ENCODE data around the gene PGPEP1. TPM values are rescaled to one million over a fixed set of nuclear protein-coding genes. Genes with fewer than 3 reads are reported as not detected.
"Not testable (repeated sequence)": the region's sequence is repeated elsewhere in the genome, so short reads cannot be mapped to it uniquely, and the experiment has no call there.

The PGPEP1 gene
- total RNA-seq, 5 donors from 2014 or later (not counting 1 experiment from before 2014, with no cell fraction given): 35.7 to 52.6 (median 45.1) TPM

GRCh38 chr19:18350490-18350889 is 10.1 kb downstream of the PGPEP1 start:
- Mint-ChIP-seq H3K4me1 (peaks cover 5 to 16% (median 13%) of the 10 kb centered on the region in 3 donors), H3K4me3 (no peak overlapping the region), H3K27me3 (no peaks in the 10 kb centered on the region), H3K9me3 (no peaks in the 10 kb centered on the region), H3K36me3 (peaks cover 35% of the 10 kb centered on the region), H3K27ac (no peak overlapping the region)
- Histone ChIP-seq H3K4me3 (ENCODE audit: control insufficient read depth in 1 of 2, extremely low read depth in 1 of 2, low read length in 1 of 2) (no peak overlapping the region), H3K27ac (ENCODE audit: low read length) (no peak overlapping the region), H3K4me1 (ENCODE audit: control insufficient read depth in 1 of 2, extremely low read depth in 1 of 2, insufficient read depth in 2 of 2, low read length in 2 of 2) (no peaks in the 10 kb centered on the region), H3K9me3 (no peaks in the 10 kb centered on the region), H3K27me3 (replicated peaks in 1 of 2; ENCODE audit: control insufficient read depth in 2 of 2, extremely low read depth in 1 of 2, insufficient read depth in 2 of 2, low read length in 1 of 2) (no peaks in the 10 kb centered on the region), H3K36me3 (ENCODE audit: control insufficient read depth in 2 of 2, extremely low read depth in 1 of 2, insufficient read depth in 1 of 2, low read length in 1 of 2) (peaks cover under 1 to 8% of the 10 kb centered on the region in 2 donors)
- ChIA-PET CTCF (no interaction called here), POLR2A (no interaction called here)
- no peak for DNase-seq
- WGBS (ENCODE audit: insufficient coverage): 88% methylated on average over 9 of the region's 9 CpGs
- no peak for ATAC-seq (replicated peaks in 1 of 4)

- no peak overlapping the region for H3K27ac Mint-ChIP-seq
- Histone ChIP-seq H3K4me1 (ENCODE audit: control insufficient read depth in 1 of 2, extremely low read depth in 1 of 2, insufficient read depth in 2 of 2, low read length in 2 of 2) (no peaks in the 10 kb centered on the region), H3K36me3 (ENCODE audit: control insufficient read depth in 2 of 2, extremely low read depth in 1 of 2, insufficient read depth in 1 of 2, low read length in 1 of 2) (peaks cover 0 to 10% of the 10 kb centered on the region in 2 donors), H3K9me3 (no peaks in the 10 kb centered on the region), H3K4me3 (ENCODE audit: control insufficient read depth in 1 of 2, extremely low read depth in 1 of 2, low read length in 1 of 2) (no peak overlapping the region), H3K27ac (ENCODE audit: low read length) (no peak overlapping the region), H3K27me3 (replicated peaks in 1 of 2; ENCODE audit: control insufficient read depth in 2 of 2, extremely low read depth in 1 of 2, insufficient read depth in 2 of 2, low read length in 1 of 2) (no peaks in the 10 kb centered on the region)
- POLR2A ChIA-PET: no interaction called here
- no peaks in the 10 kb centered on the region for H3K27me3 Mint-ChIP-seq
- peaks cover 0 to 11% (median 10%) of the 10 kb centered on the region in 3 donors for H3K4me1 Mint-ChIP-seq
- DNase-seq (no peak), ATAC-seq (replicated peaks in 1 of 4) (no peak)
- 100% methylated on average over 1 of the region's 7 CpGs for WGBS (ENCODE audit: insufficient coverage)
- H3K4me3 Mint-ChIP-seq: no peak overlapping the region
- H3K9me3 Mint-ChIP-seq: no peaks in the 10 kb centered on the region
- peaks cover 35% of the 10 kb centered on the region for H3K36me3 Mint-ChIP-seq
- CTCF ChIA-PET: interaction anchor here in 1 of 2 donors (0.7 kb wide), 1 partner anchor 732 kb away, joined by 4 read pairs; no protein-coding TSS in a partner anchor
These were observed 11.1 kb downstream of the PGPEP1 start for GRCh38 chr19:18351544-18351943.

GRCh38 chr19:18353378-18354005 is 13.1 kb downstream of the PGPEP1 start:
- 94% methylated on average over 5 of the region's 8 CpGs for WGBS (ENCODE audit: insufficient coverage)
- no peak overlapping the region for H3K4me3 ChIP-seq (ENCODE audit: control insufficient read depth in 1 of 2, extremely low read depth in 1 of 2, low read length in 1 of 2)
- DNase-seq: no peak
- Mint-ChIP-seq H3K9me3 (no peaks in the 10 kb centered on the region), H3K27ac (no peak overlapping the region), H3K27me3 (no peaks in the 10 kb centered on the region), H3K4me1 (peaks cover 0 to 6% (median 0%) of the 10 kb centered on the region in 3 donors), H3K4me3 (no peak overlapping the region), H3K36me3 (peaks cover 45% of the 10 kb centered on the region)
- H3K36me3 ChIP-seq (ENCODE audit: control insufficient read depth in 2 of 2, extremely low read depth in 1 of 2, insufficient read depth in 1 of 2, low read length in 1 of 2): peaks cover 0 to 21% of the 10 kb centered on the region in 2 donors
- H3K27me3 ChIP-seq (replicated peaks in 1 of 2; ENCODE audit: control insufficient read depth in 2 of 2, extremely low read depth in 1 of 2, insufficient read depth in 2 of 2, low read length in 1 of 2): no peaks in the 10 kb centered on the region
- no peaks in the 10 kb centered on the region for H3K9me3 ChIP-seq
- ChIA-PET CTCF (no interaction called here), POLR2A (no interaction called here)
- ATAC-seq (replicated peaks in 1 of 4): no peak
- no peak overlapping the region for H3K27ac ChIP-seq (ENCODE audit: low read length)
- H3K4me1 ChIP-seq (ENCODE audit: control insufficient read depth in 1 of 2, extremely low read depth in 1 of 2, insufficient read depth in 2 of 2, low read length in 2 of 2): no peaks in the 10 kb centered on the region

GRCh38 chr19:18354743-18355142 is 14.3 kb downstream of the PGPEP1 start:
- DNase-seq; H3K4me3 ChIP-seq (ENCODE audit: control insufficient read depth in 1 of 2, extremely low read depth in 1 of 2, low read length in 1 of 2): not testable (repeated sequence)
- peaks cover 51% of the 10 kb centered on the region for H3K36me3 Mint-ChIP-seq

GRCh38 chr19:18357041-18357440 is 16.6 kb downstream of the PGPEP1 start:
- Histone ChIP-seq H3K9me3 (no peaks in the 10 kb centered on the region), H3K4me1 (ENCODE audit: control insufficient read depth in 1 of 2, extremely low read depth in 1 of 2, insufficient read depth in 2 of 2, low read length in 2 of 2) (no peaks in the 10 kb centered on the region), H3K36me3 (ENCODE audit: control insufficient read depth in 2 of 2, extremely low read depth in 1 of 2, insufficient read depth in 1 of 2, low read length in 1 of 2) (peaks cover 0 to 28% of the 10 kb centered on the region in 2 donors), H3K27ac (ENCODE audit: low read length) (no peak overlapping the region), H3K4me3 (ENCODE audit: control insufficient read depth in 1 of 2, extremely low read depth in 1 of 2, low read length in 1 of 2) (no peak overlapping the region), H3K27me3 (replicated peaks in 1 of 2; ENCODE audit: control insufficient read depth in 2 of 2, extremely low read depth in 1 of 2, insufficient read depth in 2 of 2, low read length in 1 of 2) (no peaks in the 10 kb centered on the region)
- POLR2A ChIA-PET: no interaction called here
- Mint-ChIP-seq H3K4me3 (no peak overlapping the region), H3K27ac (no peak overlapping the region), H3K4me1 (peaks cover 0 to 4% (median 0%) of the 10 kb centered on the region in 3 donors), H3K36me3 (peaks cover 56% of the 10 kb centered on the region), H3K9me3 (no peaks in the 10 kb centered on the region), H3K27me3 (no peaks in the 10 kb centered on the region)
- 98% methylated on average over 3 of the region's 3 CpGs for WGBS (ENCODE audit: insufficient coverage)
- ATAC-seq (replicated peaks in 1 of 4) (no peak), DNase-seq (no peak)
- CTCF ChIA-PET: interaction anchor here in 1 of 2 donors (0.6 kb wide), 1 partner anchor 285 kb away, joined by 5 read pairs; no protein-coding TSS in a partner anchor

More at GRCh38 chr19:18354743-18355142, 14.3 kb downstream of the PGPEP1 start:
- CTCF ChIA-PET: interaction anchor here in 1 of 2 donors (0.5 kb wide), 1 partner anchor 20 kb away, joined by 3 read pairs; no protein-coding TSS in a partner anchor
- H3K27ac ChIP-seq (ENCODE audit: low read length); ATAC-seq (replicated peaks in 1 of 4); H3K27me3 Mint-ChIP-seq; H3K27ac Mint-ChIP-seq; H3K27me3 ChIP-seq (replicated peaks in 1 of 2; ENCODE audit: control insufficient read depth in 2 of 2, extremely low read depth in 1 of 2, insufficient read depth in 2 of 2, low read length in 1 of 2); H3K4me1 Mint-ChIP-seq; H3K4me1 ChIP-seq (ENCODE audit: control insufficient read depth in 1 of 2, extremely low read depth in 1 of 2, insufficient read depth in 2 of 2, low read length in 2 of 2); H3K4me3 Mint-ChIP-seq; H3K9me3 ChIP-seq; H3K9me3 Mint-ChIP-seq; POLR2A ChIA-PET: not testable (repeated sequence)
- WGBS (ENCODE audit: insufficient coverage): no CpG with 5 or more reads among the region's 7 CpGs
- H3K36me3 ChIP-seq (ENCODE audit: control insufficient read depth in 2 of 2, extremely low read depth in 1 of 2, insufficient read depth in 1 of 2, low read length in 1 of 2): peaks cover 0 to 25% of the 10 kb centered on the region in 2 donors

- H3K27ac Mint-ChIP-seq: no peak overlapping the region
- H3K4me3 Mint-ChIP-seq: no peak overlapping the region
- no peaks in the 10 kb centered on the region for H3K4me1 ChIP-seq (ENCODE audit: control insufficient read depth in 1 of 2, extremely low read depth in 1 of 2, insufficient read depth in 2 of 2, low read length in 2 of 2)
- H3K9me3 ChIP-seq: no peaks in the 10 kb centered on the region
- no peak overlapping the region for H3K4me3 ChIP-seq (ENCODE audit: control insufficient read depth in 1 of 2, extremely low read depth in 1 of 2, low read length in 1 of 2)
- peaks cover 64% of the 10 kb centered on the region for H3K36me3 Mint-ChIP-seq
- no peaks in the 10 kb centered on the region for H3K9me3 Mint-ChIP-seq
- WGBS (ENCODE audit: insufficient coverage): 93% methylated on average over 8 of the region's 8 CpGs
- POLR2A ChIA-PET: no interaction called here
- DNase-seq (no peak), ATAC-seq (replicated peaks in 1 of 4) (no peak)
- no peak overlapping the region for H3K27ac ChIP-seq (ENCODE audit: low read length)
- CTCF ChIA-PET: no interaction called here
- H3K27me3 Mint-ChIP-seq: no peaks in the 10 kb centered on the region
- peaks cover 0 to 41% of the 10 kb centered on the region in 2 donors for H3K36me3 ChIP-seq (ENCODE audit: control insufficient read depth in 2 of 2, extremely low read depth in 1 of 2, insufficient read depth in 1 of 2, low read length in 1 of 2)
- no peaks in the 10 kb centered on the region for H3K27me3 ChIP-seq (replicated peaks in 1 of 2; ENCODE audit: control insufficient read depth in 2 of 2, extremely low read depth in 1 of 2, insufficient read depth in 2 of 2, low read length in 1 of 2)
- no peaks in the 10 kb centered on the region for H3K4me1 Mint-ChIP-seq
These were observed 21.2 kb downstream of the PGPEP1 start for GRCh38 chr19:18361646-18362045.
